ENCODE data around the gene COG7.

Gene COG7

GRCh38 chr16:23452572-23453337, at the start of gene COG7:
COG7 (minus strand) TSS chr16:23453189; CDS start chr16:23452994, 195 bp downstream.
- Mint-ChIP-seq H3K27ac (peak within 1 kb of the TSS; percentile 90 to 98), H3K4me1 (peaks cover 38% of the 10 kb centered on the region), H3K4me3 (peak within 1 kb of the TSS; percentile 88 to 97), H3K9me3 (no peaks in the 10 kb centered on the region), H3K27me3 (no peaks in the 10 kb centered on the region)
- DNase-seq (peak; percentile 85 to 88), ATAC-seq (peak; percentile 97)

GRCh38 chr16:23502466-23502865, 49.5 kb upstream of the COG7 start:
- Mint-ChIP-seq H3K4me3 (no peak overlapping the region), H3K27me3 (no peaks in the 10 kb centered on the region), H3K9me3 (no peaks in the 10 kb centered on the region), H3K27ac (no peak overlapping the region), H3K4me1 (peaks cover 71% of the 10 kb centered on the region)
- no peak for DNase-seq
- ATAC-seq, result no peak

GRCh38 chr16:23501291-23501690, 48.3 kb upstream of the COG7 start:
- ATAC-seq (no peak), DNase-seq (no peak)
- Mint-ChIP-seq H3K4me3 (no peak overlapping the region), H3K9me3 (no peaks in the 10 kb centered on the region), H3K27me3 (no peaks in the 10 kb centered on the region), H3K4me1 (peaks cover 65% of the 10 kb centered on the region), H3K27ac (no peak overlapping the region)

GRCh38 chr16:23500862-23501225, 47.9 kb upstream of the COG7 start:
- no peak for ATAC-seq
- Mint-ChIP-seq H3K27ac (no peak overlapping the region), H3K27me3 (no peaks in the 10 kb centered on the region), H3K4me1 (peaks cover 61% of the 10 kb centered on the region), H3K9me3 (no peaks in the 10 kb centered on the region), H3K4me3 (no peak overlapping the region)
- no peak for DNase-seq

GRCh38 chr16:23500212-23500861, 47.3 kb upstream of the COG7 start:
- ATAC-seq (no peak), DNase-seq (no peak)
- Mint-ChIP-seq H3K9me3 (no peaks in the 10 kb centered on the region), H3K27me3 (no peaks in the 10 kb centered on the region), H3K4me3 (no peak overlapping the region), H3K4me1 (peaks cover 56% of the 10 kb centered on the region), H3K27ac (no peak overlapping the region)

GRCh38 chr16:23499801-23500200, 46.8 kb upstream of the COG7 start:
- H3K9me3 Mint-ChIP-seq, result no peaks in the 10 kb centered on the region
- no peak for ATAC-seq
- H3K27ac Mint-ChIP-seq, result peak overlapping the region in 1 of 2 donors; percentile 19
- H3K4me1 Mint-ChIP-seq, result peaks cover 50% of the 10 kb centered on the region
- H3K4me3 Mint-ChIP-seq, result no peak overlapping the region
- no peaks in the 10 kb centered on the region for H3K27me3 Mint-ChIP-seq
- no peak for DNase-seq

GRCh38 chr16:23498863-23499262, 45.9 kb upstream of the COG7 start:
- H3K27ac Mint-ChIP-seq, result no peak overlapping the region
- ATAC-seq, result no peak
- DNase-seq, result no peak
- H3K27me3 Mint-ChIP-seq, result no peaks in the 10 kb centered on the region
- peaks cover 41% of the 10 kb centered on the region for H3K4me1 Mint-ChIP-seq
- H3K4me3 Mint-ChIP-seq, result no peak overlapping the region
- no peaks in the 10 kb centered on the region for H3K9me3 Mint-ChIP-seq

GRCh38 chr16:23497543-23497868, 44.5 kb upstream of the COG7 start:
- Mint-ChIP-seq H3K9me3 (no peaks in the 10 kb centered on the region), H3K4me1 (peaks cover 33% of the 10 kb centered on the region), H3K27ac (peak overlapping the region in 1 of 2 donors; percentile 12), H3K27me3 (no peaks in the 10 kb centered on the region), H3K4me3 (no peak overlapping the region)
- DNase-seq, result no peak
- ATAC-seq, result no peak

GRCh38 chr16:23496821-23497542, 44.0 kb upstream of the COG7 start:
- H3K27ac Mint-ChIP-seq, result peak overlapping the region; percentile 12 to 54
- no peak for ATAC-seq

GRCh38 chr16:23495671-23496070, 42.7 kb upstream of the COG7 start:
- no peaks in the 10 kb centered on the region for H3K9me3 Mint-ChIP-seq
- peaks cover 25% of the 10 kb centered on the region for H3K4me1 Mint-ChIP-seq
- ATAC-seq (no peak), DNase-seq (no peak)
- H3K4me3 Mint-ChIP-seq, result no peak overlapping the region
- H3K27me3 Mint-ChIP-seq, result no peaks in the 10 kb centered on the region
- H3K27ac Mint-ChIP-seq, result peak overlapping the region; percentile 40 to 89

More at GRCh38 chr16:23496821-23497542, 44.0 kb upstream of the COG7 start:
- Mint-ChIP-seq H3K27me3 (no peaks in the 10 kb centered on the region), H3K9me3 (no peaks in the 10 kb centered on the region), H3K4me1 (peaks cover 28% of the 10 kb centered on the region), H3K4me3 (no peak overlapping the region)
- DNase-seq, result no peak

GRCh38 chr16:23494188-23494587, 41.2 kb upstream of the COG7 start:
- H3K27ac Mint-ChIP-seq, result peak overlapping the region in 1 of 2 donors; percentile 54
- H3K4me3 Mint-ChIP-seq, result no peak overlapping the region

GRCh38 chr16:23491490-23492391, 38.8 kb upstream of the COG7 start:
- Mint-ChIP-seq H3K4me3 (no peak overlapping the region), H3K4me1 (no peaks in the 10 kb centered on the region), H3K27ac (no peak overlapping the region), H3K27me3 (no peaks in the 10 kb centered on the region), H3K9me3 (no peaks in the 10 kb centered on the region)
- ATAC-seq (no peak), DNase-seq (no peak)

More at GRCh38 chr16:23494188-23494587, 41.2 kb upstream of the COG7 start:
- DNase-seq (no peak), ATAC-seq (no peak)
- H3K9me3 Mint-ChIP-seq, result no peaks in the 10 kb centered on the region
- H3K4me1 Mint-ChIP-seq, result peaks cover 15% of the 10 kb centered on the region
- no peaks in the 10 kb centered on the region for H3K27me3 Mint-ChIP-seq

- Mint-ChIP-seq H3K4me3 (no peak overlapping the region), H3K27me3 (no peaks in the 10 kb centered on the region), H3K9me3 (no peaks in the 10 kb centered on the region), H3K27ac (peak overlapping the region in 1 of 2 donors; percentile 40), H3K4me1 (no peaks in the 10 kb centered on the region)
- DNase-seq (no peak), ATAC-seq (no peak)
These were observed 33.5 kb upstream of the COG7 start for GRCh38 chr16:23486480-23486879.

GRCh38 chr16:23485841-23486240, 32.9 kb upstream of the COG7 start:
- no peak for ATAC-seq
- H3K27me3 Mint-ChIP-seq, result no peaks in the 10 kb centered on the region
- no peaks in the 10 kb centered on the region for H3K9me3 Mint-ChIP-seq
- H3K4me3 Mint-ChIP-seq, result no peak overlapping the region
- DNase-seq, result no peak
- H3K4me1 Mint-ChIP-seq, result no peaks in the 10 kb centered on the region
- no peak overlapping the region for H3K27ac Mint-ChIP-seq

GRCh38 chr16:23485257-23485614, 32.2 kb upstream of the COG7 start:
- H3K27me3 Mint-ChIP-seq, result no peaks in the 10 kb centered on the region
- no peak overlapping the region for H3K27ac Mint-ChIP-seq
- H3K9me3 Mint-ChIP-seq, result no peaks in the 10 kb centered on the region
- H3K4me3 Mint-ChIP-seq, result no peak overlapping the region
- no peak for ATAC-seq
- DNase-seq, result no peak
- no peaks in the 10 kb centered on the region for H3K4me1 Mint-ChIP-seq

Measured in stimulated activated naive CD8-positive, alpha-beta T cell treated with anti-CD3 and anti-CD28 coated beads, Interleukin-15, amount 100 ng/mL, for 72 hours (primary cell).